ENCODE measurements around the gene TPBGL.

Gene TPBGL

DNA sequence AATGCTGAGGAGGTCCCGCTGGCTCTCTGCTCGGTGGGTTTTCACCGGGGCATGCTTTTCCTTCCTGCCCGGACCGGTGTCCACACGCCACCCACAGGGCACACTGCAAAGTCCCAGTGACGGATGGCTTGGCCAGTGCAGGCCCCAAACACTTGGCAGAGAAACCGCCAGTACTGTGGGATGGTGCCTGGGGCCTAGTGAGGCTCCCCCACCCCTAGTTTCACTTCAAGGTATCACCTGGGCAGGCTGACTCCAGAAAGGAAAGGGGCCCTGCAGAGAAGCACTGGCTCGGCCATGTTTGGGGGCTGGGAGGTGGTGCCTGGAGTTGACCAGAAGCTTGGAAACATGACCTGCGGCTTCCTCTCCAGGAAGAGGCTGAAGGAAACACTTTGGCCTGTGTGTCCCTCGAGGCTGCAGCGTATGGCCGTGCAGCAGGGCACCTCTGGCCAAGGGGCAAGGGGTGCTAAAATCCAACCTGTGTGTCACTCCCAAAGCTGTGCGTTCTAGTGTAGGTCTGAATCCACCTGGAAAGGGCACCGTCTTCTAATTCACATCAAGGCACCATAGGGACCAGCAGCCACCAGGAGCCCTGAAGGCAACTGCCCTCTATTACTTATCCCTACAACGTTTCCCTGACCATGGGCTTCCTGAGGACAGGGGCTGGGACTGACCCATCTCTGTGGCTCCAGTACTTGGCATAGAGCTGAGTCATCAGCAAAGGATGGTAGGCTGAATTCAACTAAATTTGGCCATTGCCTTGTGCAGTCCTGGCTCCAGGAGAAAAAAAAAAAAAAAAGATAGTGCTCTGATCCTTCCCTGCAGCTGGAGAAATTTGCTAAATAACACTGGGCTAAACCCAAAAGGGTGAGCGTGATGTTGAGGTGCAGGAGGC, 22.6 kb downstream of the TPBGL start:
- no peak overlapping the region for H3K27ac ChIP-seq
- no peaks in the 10 kb centered on the region for H3K36me3 ChIP-seq (replicated peaks)
- TF ChIP-seq, protein P1, sequence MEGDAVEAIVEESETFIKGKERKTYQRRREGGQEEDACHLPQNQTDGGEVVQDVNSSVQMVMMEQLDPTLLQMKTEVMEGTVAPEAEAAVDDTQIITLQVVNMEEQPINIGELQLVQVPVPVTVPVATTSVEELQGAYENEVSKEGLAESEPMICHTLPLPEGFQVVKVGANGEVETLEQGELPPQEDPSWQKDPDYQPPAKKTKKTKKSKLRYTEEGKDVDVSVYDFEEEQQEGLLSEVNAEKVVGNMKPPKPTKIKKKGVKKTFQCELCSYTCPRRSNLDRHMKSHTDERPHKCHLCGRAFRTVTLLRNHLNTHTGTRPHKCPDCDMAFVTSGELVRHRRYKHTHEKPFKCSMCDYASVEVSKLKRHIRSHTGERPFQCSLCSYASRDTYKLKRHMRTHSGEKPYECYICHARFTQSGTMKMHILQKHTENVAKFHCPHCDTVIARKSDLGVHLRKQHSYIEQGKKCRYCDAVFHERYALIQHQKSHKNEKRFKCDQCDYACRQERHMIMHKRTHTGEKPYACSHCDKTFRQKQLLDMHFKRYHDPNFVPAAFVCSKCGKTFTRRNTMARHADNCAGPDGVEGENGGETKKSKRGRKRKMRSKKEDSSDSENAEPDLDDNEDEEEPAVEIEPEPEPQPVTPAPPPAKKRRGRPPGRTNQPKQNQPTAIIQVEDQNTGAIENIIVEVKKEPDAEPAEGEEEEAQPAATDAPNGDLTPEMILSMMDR (IDR thresholded peaks at IDR 0.05; ENCODE audit: low read depth, low read length, missing control alignments) = no peak
- H3K4me3 ChIP-seq (ENCODE audit: low read depth, low read length) = no peak overlapping the region
- no peak for DNase-seq
- H3K27me3 ChIP-seq (replicated peaks) = no peaks in the 10 kb centered on the region
- in situ Hi-C loops (cut with HindIII; ENCODE audit: low pct_ligation_motif_present, low sequenced_read_pairs) = no loop called here

DNA sequence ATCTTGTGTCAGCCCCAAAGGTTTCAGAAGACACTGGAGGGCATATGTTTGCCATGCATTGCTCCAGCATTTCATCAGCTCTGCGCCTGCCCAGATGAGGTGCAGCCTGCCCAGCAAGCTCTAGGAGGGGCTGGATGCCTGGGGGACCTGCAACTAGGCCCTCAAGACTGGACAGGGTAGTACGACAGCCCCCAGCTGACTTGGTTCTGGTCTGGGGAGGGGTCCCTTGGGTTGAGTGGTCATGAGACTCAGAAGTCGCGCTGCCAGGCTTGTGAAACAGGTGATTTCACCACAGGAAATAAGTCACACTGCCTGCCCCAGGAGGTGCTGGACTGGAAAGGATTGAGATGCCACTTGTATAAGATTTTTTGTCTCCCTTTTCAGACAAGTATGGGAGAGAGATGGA, 23.4 kb downstream of the TPBGL start:
- no peak overlapping the region for H3K27ac ChIP-seq
- TF ChIP-seq, protein P1 (IDR thresholded peaks at IDR 0.05; ENCODE audit: low read depth, low read length, missing control alignments) = no peak
- DNase-seq = no peak
- in situ Hi-C loops (cut with HindIII; ENCODE audit: low pct_ligation_motif_present, low sequenced_read_pairs) = no loop called here
- no peaks in the 10 kb centered on the region for H3K27me3 ChIP-seq (replicated peaks)
- no peak overlapping the region for H3K4me3 ChIP-seq (ENCODE audit: low read depth, low read length)
- H3K36me3 ChIP-seq (replicated peaks) = no peaks in the 10 kb centered on the region

DNA sequence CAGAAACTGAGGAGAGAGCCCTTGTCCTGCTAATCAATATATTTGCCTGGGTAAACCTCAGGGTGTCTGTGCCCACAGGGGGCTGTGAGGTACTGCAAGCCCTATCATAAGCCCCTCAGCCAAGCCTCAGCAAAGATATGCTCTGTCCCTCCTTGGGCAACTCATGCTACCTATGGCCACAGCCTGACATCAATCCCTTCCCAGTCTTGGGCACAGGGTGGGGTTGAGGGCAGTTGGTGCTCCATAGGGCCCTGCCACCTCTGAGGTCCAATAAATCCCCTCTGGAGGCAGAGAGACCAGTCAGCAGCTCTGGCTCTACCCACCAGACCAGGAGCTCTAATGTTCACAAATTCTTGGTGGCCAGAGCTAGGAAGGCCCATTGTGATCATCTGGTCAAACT, 23.8 kb downstream of the TPBGL start:
- TF ChIP-seq, protein P1 (IDR thresholded peaks at IDR 0.05; ENCODE audit: low read depth, low read length, missing control alignments) = no peak
- in situ Hi-C loops (cut with HindIII; ENCODE audit: low pct_ligation_motif_present, low sequenced_read_pairs) = no loop called here
- no peaks in the 10 kb centered on the region for H3K36me3 ChIP-seq (replicated peaks)
- no peak overlapping the region for H3K27ac ChIP-seq
- no peak for DNase-seq
- H3K27me3 ChIP-seq (replicated peaks) = no peaks in the 10 kb centered on the region
- no peak overlapping the region for H3K4me3 ChIP-seq (ENCODE audit: low read depth, low read length)

DNA sequence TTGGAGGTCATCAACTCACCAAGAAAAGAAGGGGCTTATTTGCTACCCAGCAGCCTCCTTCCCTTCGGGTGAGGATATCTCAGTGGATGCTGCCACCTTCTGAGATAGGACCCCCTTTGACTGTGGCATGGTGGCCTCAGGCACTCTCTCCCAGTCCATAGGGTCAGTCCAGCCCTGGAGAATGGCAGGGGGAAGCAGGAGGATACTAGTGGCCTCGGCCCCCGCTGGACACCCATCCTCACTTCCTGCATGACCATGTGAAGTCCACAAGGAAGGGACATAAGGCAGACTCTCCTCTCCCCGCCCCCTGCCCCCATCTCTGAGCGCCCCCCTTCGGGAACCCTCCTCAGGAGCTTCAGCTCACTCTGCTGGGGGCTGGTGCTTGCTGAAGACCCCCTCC, 24.4 kb downstream of the TPBGL start:
- no peaks in the 10 kb centered on the region for H3K27me3 ChIP-seq (replicated peaks)
- no peak overlapping the region for H3K27ac ChIP-seq
- no peak for DNase-seq
- in situ Hi-C loops (cut with HindIII; ENCODE audit: low pct_ligation_motif_present, low sequenced_read_pairs) = no loop called here
- no peak overlapping the region for H3K4me3 ChIP-seq (ENCODE audit: low read depth, low read length)
- no peaks in the 10 kb centered on the region for H3K36me3 ChIP-seq (replicated peaks)
- TF ChIP-seq, protein P1 (IDR thresholded peaks at IDR 0.05; ENCODE audit: low read depth, low read length, missing control alignments) = no peak

DNA sequence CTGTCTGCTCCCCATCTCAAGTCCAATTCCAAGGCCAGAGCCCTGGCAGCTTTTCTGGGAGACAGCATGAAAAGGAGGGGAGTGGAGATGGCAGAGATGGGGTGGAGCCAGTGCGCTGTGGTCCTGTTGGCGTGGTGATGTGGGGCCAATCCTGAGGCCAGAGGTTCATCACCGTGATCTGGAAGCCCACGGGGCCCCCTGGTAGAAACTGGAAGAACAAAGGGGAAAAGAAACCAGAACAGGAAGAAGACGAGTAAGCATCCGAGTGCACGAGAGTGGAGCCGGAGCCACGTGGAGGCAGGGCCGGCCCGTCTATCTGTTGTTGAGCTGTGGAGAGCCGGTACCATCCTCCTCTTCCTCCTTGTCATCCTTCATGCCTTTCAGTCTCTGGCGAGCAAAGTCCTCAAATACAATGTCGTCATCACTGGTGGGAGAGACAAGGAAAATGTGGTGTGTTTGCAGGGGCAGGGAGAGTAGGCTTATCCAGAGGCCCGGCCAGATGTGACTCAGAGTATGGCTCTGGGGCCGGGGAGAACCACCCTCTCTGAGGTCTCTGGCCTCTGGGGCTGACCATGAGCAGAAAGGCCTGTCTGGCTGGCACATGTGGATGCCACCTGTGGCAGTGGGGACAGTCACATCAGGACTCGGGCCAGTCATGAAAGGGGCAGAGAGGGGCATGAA, 25.4 kb downstream of the TPBGL start:
- H3K36me3 ChIP-seq (replicated peaks) = no peaks in the 10 kb centered on the region
- TF ChIP-seq, protein P1 (IDR thresholded peaks at IDR 0.05; ENCODE audit: low read depth, low read length, missing control alignments) = no peak
- no peaks in the 10 kb centered on the region for H3K27me3 ChIP-seq (replicated peaks)

More for the DNA sequence above, 25.4 kb downstream of the TPBGL start:
- no peak for DNase-seq
- no peak overlapping the region for H3K4me3 ChIP-seq (ENCODE audit: low read depth, low read length)
- H3K27ac ChIP-seq = no peak overlapping the region
- in situ Hi-C loops (cut with HindIII; ENCODE audit: low pct_ligation_motif_present, low sequenced_read_pairs) = no loop called here
